ENCODE measurements around the gene NRXN3. TPM values are rescaled to one million over a fixed set of nuclear protein-coding genes. Genes with fewer than 3 reads are reported as not detected.

Gene NRXN3
- polyA plus RNA-seq, 1 donor (not counting 4 experiments of a cell fraction or from before 2014, with no cell fraction given) = 0.89 TPM

GRCh38 chr14:79363291-79363690, 1193.1 kb downstream of the NRXN3 start:
- FAIRE-seq (no peak), DNase-seq (ENCODE audit: low read depth, low spot score) (no peak)
- no peaks in the 10 kb centered on the region for H3K9me3 ChIP-seq (ENCODE audit: control insufficient read depth, low read depth, low read length)
- no peaks in the 10 kb centered on the region for H4K20me1 ChIP-seq (ENCODE audit: control insufficient read depth, extremely low read depth, insufficient read depth, low read length)
- no peak overlapping the region for H3K9ac ChIP-seq (ENCODE audit: control insufficient read depth, extremely low read depth, insufficient read depth, low read length)
- no peaks in the 10 kb centered on the region for H3K4me1 ChIP-seq (ENCODE audit: control insufficient read depth, extremely low read depth, insufficient read depth, low read length)
- H3K79me2 ChIP-seq (ENCODE audit: control insufficient read depth, insufficient read depth, low read length) = no peaks in the 10 kb centered on the region
- H3K9me1 ChIP-seq (ENCODE audit: control insufficient read depth, extremely low read depth, insufficient read depth, low read length) = no peaks in the 10 kb centered on the region
- no peak overlapping the region for H3K27ac ChIP-seq (ENCODE audit: control insufficient read depth, insufficient read depth, low read length)
- no peak overlapping the region for H3K4me3 ChIP-seq (ENCODE audit: control insufficient read depth in 2 of 3, extremely low read depth in 1 of 3, insufficient read depth in 2 of 3, low read depth in 1 of 3, low read length in 3 of 3)
- no peaks in the 10 kb centered on the region for H3K27me3 ChIP-seq (ENCODE audit: control insufficient read depth, extremely low read depth, insufficient read depth, low read length)
- dilution Hi-C loops (cut with MboI; ENCODE audit: extremely low pct_ligation_motif_present, low sequenced_read_pairs) = no loop called here
- H3K4me2 ChIP-seq (ENCODE audit: control insufficient read depth, extremely low read depth, insufficient read depth, low read depth, low read length) = no peak overlapping the region
- H3K36me3 ChIP-seq (ENCODE audit: control insufficient read depth in 2 of 2, extremely low read depth in 1 of 2, insufficient read depth in 2 of 2, low read length in 2 of 2) = no peaks in the 10 kb centered on the region
- no peak for TF ChIP-seq EZH2 (IDR thresholded peaks at IDR 0.05; ENCODE audit: low read length)
- TF ChIP-seq CTCF (optimal IDR thresholded peaks at IDR 0.05 in 1 of 3, IDR thresholded peaks at IDR 0.05 in 1 of 3, conservative IDR thresholded peaks at IDR 0.05 in 1 of 3; ENCODE audit: extremely low read depth in 1 of 3, insufficient read depth in 2 of 3, low read length in 3 of 3) = no peak
- no peak overlapping the region for H2AFZ ChIP-seq (ENCODE audit: control insufficient read depth, low read length)

- Histone ChIP-seq H3K9me1 (ENCODE audit: control insufficient read depth, extremely low read depth, insufficient read depth, low read length) (no peaks in the 10 kb centered on the region), H3K79me2 (ENCODE audit: control insufficient read depth, insufficient read depth, low read length) (no peaks in the 10 kb centered on the region), H3K27ac (ENCODE audit: control insufficient read depth, insufficient read depth, low read length) (peak overlapping the region; percentile 47), H3K27me3 (ENCODE audit: control insufficient read depth, extremely low read depth, insufficient read depth, low read length) (no peaks in the 10 kb centered on the region), H3K4me2 (ENCODE audit: control insufficient read depth, extremely low read depth, insufficient read depth, low read depth, low read length) (no peak overlapping the region), H3K9me3 (ENCODE audit: control insufficient read depth, low read depth, low read length) (no peaks in the 10 kb centered on the region), H3K36me3 (ENCODE audit: control insufficient read depth in 2 of 2, extremely low read depth in 1 of 2, insufficient read depth in 2 of 2, low read length in 2 of 2) (no peaks in the 10 kb centered on the region), H2AFZ (ENCODE audit: control insufficient read depth, low read length) (no peak overlapping the region), H3K9ac (ENCODE audit: control insufficient read depth, extremely low read depth, insufficient read depth, low read length) (no peak overlapping the region), H3K4me3 (ENCODE audit: control insufficient read depth in 2 of 3, extremely low read depth in 1 of 3, insufficient read depth in 2 of 3, low read depth in 1 of 3, low read length in 3 of 3) (no peak overlapping the region), H4K20me1 (ENCODE audit: control insufficient read depth, extremely low read depth, insufficient read depth, low read length) (no peaks in the 10 kb centered on the region), H3K4me1 (ENCODE audit: control insufficient read depth, extremely low read depth, insufficient read depth, low read length) (peaks cover 10% of the 10 kb centered on the region)
- DNase-seq (ENCODE audit: low read depth, low spot score) (peak; percentile 11), FAIRE-seq (peak; percentile 79)
- TF ChIP-seq EZH2 (IDR thresholded peaks at IDR 0.05; ENCODE audit: low read length) (no peak), CTCF (optimal IDR thresholded peaks at IDR 0.05 in 1 of 3, IDR thresholded peaks at IDR 0.05 in 1 of 3, conservative IDR thresholded peaks at IDR 0.05 in 1 of 3; ENCODE audit: extremely low read depth in 1 of 3, insufficient read depth in 2 of 3, low read length in 3 of 3) (peak in 2 of 3 experiments; percentile 20 to 32)
- dilution Hi-C loops (cut with MboI; ENCODE audit: extremely low pct_ligation_motif_present, low sequenced_read_pairs) = no loop called here
These were observed 1199.5 kb downstream of the NRXN3 start for GRCh38 chr14:79369359-79370332.
